GM23248 (cell line): ENCODE results near the gene GCNT2. TPM values are rescaled to one million over a fixed set of nuclear protein-coding genes. Genes with fewer than 3 reads are reported as not detected.
"Not testable (repeated sequence)": the region's sequence is repeated elsewhere in the genome, so short reads cannot be mapped to it uniquely, and the experiment has no call there.

Experiments
- DNase-seq: peaks from one replicate; pipeline ENCODE4 v3.0.0-alpha.2; 2015
- H2AFZ ChIP-seq: fragments of 200-600 bp; sonication (generic); 2 replicates; pipeline ENCODE4 v1.6.1; 2016; ENCODE audit warnings: antibody characterized with exemption
- H3F3A ChIP-seq: fragments of 200-600 bp; sonication (generic); 2 replicates; pipeline ENCODE4 v1.6.1; 2016; ENCODE audit warnings: mild to moderate bottlenecking, antibody characterized with exemption, mixed run types; ENCODE audit not compliant: insufficient read depth
- H3K27ac ChIP-seq: fragments of 200-600 bp; sonication (generic); 2 replicates; pipeline ENCODE4 v1.5.1; 2016; ENCODE audit warnings: mild to moderate bottlenecking
- H3K27me3 ChIP-seq: fragments of 200-600 bp; sonication (generic); replicated peaks from 2 replicates; pipeline ENCODE4 v1.6.1; 2016; ENCODE audit warnings: mild to moderate bottlenecking; ENCODE audit not compliant: insufficient read depth
- H3K36me3 ChIP-seq: fragments of 200-600 bp; sonication (generic); 2 replicates; pipeline ENCODE4 v1.6.1; 2016; ENCODE audit warnings: low read depth, mild to moderate bottlenecking
- H3K4me1 ChIP-seq: fragments of 200-600 bp; sonication (generic); 2 replicates; pipeline ENCODE4 v1.6.1; 2016; ENCODE audit warnings: mild to moderate bottlenecking; ENCODE audit not compliant: insufficient read depth
- H3K4me2 ChIP-seq: fragments of 200-600 bp; sonication (generic); one replicate; pipeline ENCODE4 v1.6.1; 2016; ENCODE audit warnings: mild to moderate bottlenecking; ENCODE audit not compliant: unreplicated experiment
- H3K4me3 ChIP-seq: fragments of 200-600 bp; sonication (generic); 2 replicates; pipeline ENCODE4 v1.5.1; 2016; ENCODE audit warnings: mild to moderate bottlenecking
- H3K79me2 ChIP-seq: fragments of 200-600 bp; sonication (generic); 2 replicates; pipeline ENCODE4 v1.6.1; 2016; ENCODE audit warnings: mild to moderate bottlenecking; ENCODE audit not compliant: insufficient read depth
- H3K9ac ChIP-seq: fragments of 200-600 bp; sonication (generic); 2 replicates; pipeline ENCODE4 v1.6.1; 2016; ENCODE audit warnings: mild to moderate bottlenecking
- H3K9me2 ChIP-seq: fragments of 200-600 bp; sonication (generic); 2 replicates; pipeline ENCODE4 v1.6.1; 2016; ENCODE audit warnings: mixed run types, mild to moderate bottlenecking, moderate library complexity; ENCODE audit not compliant: insufficient read depth
- H3K9me3 ChIP-seq: fragments of 200-600 bp; sonication (generic); one replicate; pipeline ENCODE4 v1.6.1; 2017; ENCODE audit warnings: low read depth
- H4K20me1 ChIP-seq: fragments of 200-600 bp; sonication (generic); 2 replicates; pipeline ENCODE4 v1.6.0; 2016; ENCODE audit not compliant: insufficient read depth
- EZH2 ChIP-seq: fragments of 200-600 bp; sonication (generic); IDR thresholded peaks from 2 replicates; pipeline ENCODE4 v1.6.1; 2018; ENCODE audit warnings: antibody characterized with exemption, mild to moderate bottlenecking; ENCODE audit not compliant: insufficient read depth, poor library complexity, severe bottlenecking
- EZH2phosphoT487 ChIP-seq: fragments of 200-600 bp; sonication (generic); IDR thresholded peaks from 2 replicates; pipeline ENCODE4 v1.6.1; 2018; ENCODE audit warnings: antibody characterized with exemption, moderate library complexity, mild to moderate bottlenecking, low read depth; ENCODE audit not compliant: insufficient read depth
- WGBS, 2 experiments: methylation state at CpG; one replicate each; pipeline ENCODE4 v1.1.6; 2015 to 2017; ENCODE audit warnings: low lambda C conversion rate in 2 of 2, low coverage in 1 of 2; ENCODE audit errors: missing lambda C conversion rate in 2 of 2; 5-methylcytosine and 5-hydroxymethylcytosine counted together
- in situ Hi-C: fragments of 300-500 bp; cut with MboI; formaldehyde crosslinking; loops from 2 replicates; pipeline ENCODE4 v1.15.0; 2020
- polyA plus RNA-seq: library from polyadenylated mRNA; unstranded; fragments of >200 nt; fragmentation: Nextera tagmentation; extraction: Ambion mirVana; gene quantifications from 2 replicates; pipeline ENCODE4 v1.2.1, GENCODE V29; 2016
- total RNA-seq: library from RNA; depleted of rRNA; stranded (reverse); fragments of >200 nt; shearing (Covaris generic); gene quantifications from 2 replicates; pipeline ENCODE4 v1.2.3, GENCODE V29; 2014

Gene GCNT2
- total and polyA plus RNA-seq, 2 experiments from 2014 or later: not detected

DNA sequence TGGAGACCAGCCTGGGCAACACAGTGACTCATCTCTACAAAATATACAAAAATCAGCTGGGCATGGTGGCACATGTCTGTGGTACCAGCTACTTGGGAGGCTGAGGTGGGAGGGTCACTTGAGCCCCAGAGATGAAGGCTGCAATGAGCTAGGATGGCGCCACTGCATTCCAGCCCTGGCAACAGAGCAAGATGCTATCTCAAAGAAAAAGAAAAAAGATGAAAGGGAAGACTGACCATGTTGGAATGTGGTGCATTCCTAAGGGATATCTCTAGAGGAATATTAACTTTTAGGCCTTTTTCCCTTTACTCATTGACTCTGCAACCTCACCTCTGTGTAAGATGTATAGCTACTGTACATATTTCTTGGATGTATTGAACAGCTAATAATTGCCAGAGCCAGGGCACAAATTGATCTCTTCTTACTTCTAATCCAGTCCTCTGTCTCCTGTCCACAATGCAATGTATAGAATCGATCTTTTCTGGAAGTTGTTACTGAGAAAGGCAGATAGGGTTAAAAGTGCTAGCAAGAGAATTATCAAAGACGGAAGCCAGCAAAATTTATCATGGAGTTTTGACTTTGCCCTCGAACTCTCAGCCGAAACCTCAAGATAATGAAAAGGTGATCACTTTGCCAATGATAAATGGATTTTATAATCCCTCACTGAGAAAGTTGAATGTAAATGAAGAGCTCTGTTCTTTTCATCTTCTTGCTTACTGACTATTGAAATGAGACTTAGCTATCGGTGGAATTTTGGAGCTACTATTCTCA, 46.3 kb downstream of the GCNT2 start:
- in situ Hi-C loops: no loop called here

DNA sequence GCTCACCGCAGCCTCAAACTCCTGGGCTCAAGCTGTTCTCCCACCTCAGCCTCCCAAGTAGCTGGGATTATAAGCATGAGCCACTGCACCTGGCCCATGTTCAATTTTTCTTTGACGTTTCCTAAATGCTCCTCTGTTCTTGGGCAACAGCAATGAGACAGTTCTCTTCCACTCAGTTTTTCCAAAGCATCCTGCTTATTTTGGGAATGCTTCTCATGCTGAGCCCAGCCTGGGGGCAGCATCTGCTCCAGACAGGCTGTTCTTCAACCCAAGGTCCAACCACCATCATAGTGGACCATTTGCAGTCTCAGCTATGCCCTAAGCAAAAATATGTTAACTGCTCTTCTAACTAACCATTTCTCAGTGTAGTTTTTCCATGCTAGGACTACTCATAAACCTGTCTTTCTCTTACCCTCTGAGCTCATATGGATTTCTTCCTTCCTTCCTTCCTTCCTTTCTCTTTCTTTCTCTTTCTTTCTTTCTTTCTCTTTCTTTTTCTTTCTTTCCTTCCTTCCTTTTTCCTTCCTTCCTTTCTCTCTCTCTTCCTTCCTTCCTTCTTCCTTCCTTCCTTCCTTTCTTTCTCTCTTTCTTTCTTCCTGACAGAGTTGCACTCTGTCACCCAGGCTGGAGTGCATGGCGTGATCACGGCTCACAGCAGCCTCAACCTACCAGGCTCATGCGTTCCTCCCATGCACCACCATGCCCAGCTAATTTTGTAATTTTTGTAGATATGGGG, 48.4 kb downstream of the GCNT2 start:
- Histone ChIP-seq H3K9ac (no peak overlapping the region), H3K4me1 (no peaks in the 10 kb centered on the region), H4K20me1 (no peaks in the 10 kb centered on the region), H3K9me3 (no peaks in the 10 kb centered on the region), H3K4me2 (no peak overlapping the region), H3F3A (no peaks in the 10 kb centered on the region), H3K36me3 (no peaks in the 10 kb centered on the region), H3K27ac (no peak overlapping the region), H3K79me2 (no peaks in the 10 kb centered on the region), H3K27me3 (no peaks in the 10 kb centered on the region), H3K4me3 (no peak overlapping the region), H2AFZ (no peak overlapping the region), H3K9me2 (no peaks in the 10 kb centered on the region)
- no peak for TF ChIP-seq EZH2
- TF ChIP-seq EZH2phosphoT487: no peak
- no peak for DNase-seq
- in situ Hi-C loops: no loop called here
- WGBS, 2 experiments: 30 to 41% methylated on average over 5 of the region's 5 CpGs

More for the DNA sequence above, 46.3 kb downstream of the GCNT2 start:
- Histone ChIP-seq H3K4me1 (no peaks in the 10 kb centered on the region), H3K36me3 (no peaks in the 10 kb centered on the region), H3K4me3 (no peak overlapping the region), H3K4me2 (no peak overlapping the region), H3K9me3 (no peaks in the 10 kb centered on the region), H3K79me2 (no peaks in the 10 kb centered on the region), H3K9ac (no peak overlapping the region), H2AFZ (no peak overlapping the region), H3K9me2 (no peaks in the 10 kb centered on the region), H4K20me1 (no peaks in the 10 kb centered on the region), H3F3A (no peaks in the 10 kb centered on the region), H3K27me3 (no peaks in the 10 kb centered on the region), H3K27ac (no peak overlapping the region)
- no peak for DNase-seq
- 19 to 24% methylated on average over 6 of the region's 6 CpGs for WGBS, 2 experiments
- no peak for TF ChIP-seq EZH2
- TF ChIP-seq EZH2phosphoT487: no peak

DNA sequence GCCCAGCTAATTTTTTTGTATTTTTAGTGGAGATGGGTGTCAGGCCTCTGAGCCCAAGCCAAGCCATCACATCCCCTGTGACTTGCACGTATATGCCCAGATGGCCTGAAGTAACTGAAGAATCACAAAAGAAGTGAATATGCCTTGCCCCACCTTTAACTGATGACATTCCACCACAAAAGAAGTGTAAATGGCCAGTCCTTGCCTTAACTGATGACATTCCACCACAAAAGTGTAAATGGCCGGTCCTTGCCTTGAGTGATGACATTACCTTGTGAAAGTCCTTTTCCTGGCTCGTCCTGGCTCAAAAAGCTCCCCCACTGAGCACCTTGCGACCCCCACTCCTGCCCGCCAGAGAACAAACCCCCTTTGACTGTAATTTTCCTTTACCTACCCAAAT, 54.4 kb downstream of the GCNT2 start:
- H2AFZ ChIP-seq, DNase-seq, H3K9me2 ChIP-seq, H4K20me1 ChIP-seq, H3K36me3 ChIP-seq, H3K4me1 ChIP-seq, H3F3A ChIP-seq, H3K4me2 ChIP-seq, H3K79me2 ChIP-seq, H3K9ac ChIP-seq, in situ Hi-C loops, H3K9me3 ChIP-seq, H3K4me3 ChIP-seq, H3K27me3 ChIP-seq, H3K27ac ChIP-seq: not testable (repeated sequence)
- WGBS, 2 experiments: 25 to 28% methylated on average over 5 of the region's 5 CpGs

DNA sequence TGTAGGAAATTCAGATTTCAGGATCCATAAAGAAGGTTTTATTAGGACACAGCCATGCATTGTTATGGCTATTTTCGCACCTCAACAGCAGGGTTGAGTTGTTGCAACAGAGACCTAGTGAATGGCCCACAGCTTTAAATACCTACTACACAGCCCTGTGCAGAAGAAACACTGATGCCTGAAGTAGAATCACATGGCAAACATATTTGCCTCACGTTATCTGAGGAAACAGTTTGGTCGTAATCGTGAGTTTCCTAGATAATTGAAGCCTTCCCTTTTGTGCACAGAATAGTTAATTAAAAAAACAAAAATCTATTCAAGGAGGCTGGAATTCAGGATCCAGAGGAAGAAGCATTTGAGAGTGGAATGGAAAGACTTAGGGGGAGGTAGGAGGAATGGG, 55.1 kb downstream of the GCNT2 start:
- Histone ChIP-seq H3K9me2 (no peaks in the 10 kb centered on the region), H3K27ac (no peak overlapping the region), H3K9me3 (no peaks in the 10 kb centered on the region), H3K36me3 (no peaks in the 10 kb centered on the region), H3K27me3 (no peaks in the 10 kb centered on the region), H3F3A (no peaks in the 10 kb centered on the region), H2AFZ (no peak overlapping the region), H3K9ac (no peak overlapping the region), H3K79me2 (no peaks in the 10 kb centered on the region), H4K20me1 (no peaks in the 10 kb centered on the region), H3K4me2 (no peak overlapping the region), H3K4me3 (no peak overlapping the region), H3K4me1 (no peaks in the 10 kb centered on the region)
- in situ Hi-C loops: no loop called here
- no peak for TF ChIP-seq EZH2phosphoT487
- TF ChIP-seq EZH2: no peak
- DNase-seq: no peak
- WGBS, 2 experiments: 9 to 17% methylated on average over 4 of the region's 4 CpGs
